ENCODE data around the gene PLA2G4F.

PLA2G4F gene

GRCh38 chr15:42159381-42160015 lies 3.1 kb upstream of the PLA2G4F start:
- TF ChIP-seq ZIC2 (tag by site-specific recombination; IDR thresholded peaks at IDR 0.05), result peak; percentile 85
- TF ChIP-seq ZNF510 (tag by site-specific recombination; IDR thresholded peaks at IDR 0.05; ENCODE audit: insufficient replicate concordance), result no peak
- peaks cover 0 to 59% of the 10 kb centered on the region in 2 experiments; a peak in 2 of 3 replicates for H3K36me3 ChIP-seq (ENCODE audit: control insufficient read depth in 2 of 2, insufficient read depth in 1 of 2, low read length in 2 of 2)
- ChIA-PET CTCF (no interaction called here), POLR2A (no interaction called here)
- no peak overlapping the region for H3K4me3 ChIP-seq (ENCODE audit: low read depth, low read length)
- H3K27ac ChIP-seq (ENCODE audit: extremely low read depth, low read depth, low read length), result no peak overlapping the region
- H3K9me3 ChIP-seq (ENCODE audit: control insufficient read depth, insufficient read depth, low read depth, low read length), result no peaks in the 10 kb centered on the region
- H3K4me1 ChIP-seq (ENCODE audit: control insufficient read depth, insufficient read depth, low read length), result no peaks in the 10 kb centered on the region

GRCh38 chr15:42158941-42159340 lies 2.5 kb upstream of the PLA2G4F start:
- CTCF ChIA-PET, result no interaction called here

GRCh38 chr15:42157981-42158765 lies 1.7 kb upstream of the PLA2G4F start:
- POLR2A ChIA-PET, result no interaction called here
- Histone ChIP-seq H3K36me3 (ENCODE audit: control insufficient read depth in 2 of 2, insufficient read depth in 1 of 2, low read length in 2 of 2) (peaks cover 0 to 46% of the 10 kb centered on the region in 2 experiments; a peak in 1 of 3 replicates), H3K4me1 (ENCODE audit: control insufficient read depth, insufficient read depth, low read length) (no peaks in the 10 kb centered on the region), H3K27ac (ENCODE audit: extremely low read depth, low read depth, low read length) (no peak overlapping the region), H3K9me3 (ENCODE audit: control insufficient read depth, insufficient read depth, low read depth, low read length) (no peaks in the 10 kb centered on the region), H3K4me3 (ENCODE audit: low read depth, low read length) (no peak overlapping the region)
- no peak for TF ChIP-seq SP2 (tag by site-specific recombination; IDR thresholded peaks at IDR 0.05)
- TF ChIP-seq, protein P1, sequence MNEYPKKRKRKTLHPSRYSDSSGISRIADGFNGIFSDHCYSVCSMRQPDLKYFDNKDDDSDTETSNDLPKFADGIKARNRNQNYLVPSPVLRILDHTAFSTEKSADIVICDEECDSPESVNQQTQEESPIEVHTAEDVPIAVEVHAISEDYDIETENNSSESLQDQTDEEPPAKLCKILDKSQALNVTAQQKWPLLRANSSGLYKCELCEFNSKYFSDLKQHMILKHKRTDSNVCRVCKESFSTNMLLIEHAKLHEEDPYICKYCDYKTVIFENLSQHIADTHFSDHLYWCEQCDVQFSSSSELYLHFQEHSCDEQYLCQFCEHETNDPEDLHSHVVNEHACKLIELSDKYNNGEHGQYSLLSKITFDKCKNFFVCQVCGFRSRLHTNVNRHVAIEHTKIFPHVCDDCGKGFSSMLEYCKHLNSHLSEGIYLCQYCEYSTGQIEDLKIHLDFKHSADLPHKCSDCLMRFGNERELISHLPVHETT (tag by site-specific recombination; IDR thresholded peaks at IDR 0.05), result no peak
- TF ChIP-seq ZNF175 (tag by site-specific recombination; IDR thresholded peaks at IDR 0.05), result no peak
- TF ChIP-seq, protein P2, sequence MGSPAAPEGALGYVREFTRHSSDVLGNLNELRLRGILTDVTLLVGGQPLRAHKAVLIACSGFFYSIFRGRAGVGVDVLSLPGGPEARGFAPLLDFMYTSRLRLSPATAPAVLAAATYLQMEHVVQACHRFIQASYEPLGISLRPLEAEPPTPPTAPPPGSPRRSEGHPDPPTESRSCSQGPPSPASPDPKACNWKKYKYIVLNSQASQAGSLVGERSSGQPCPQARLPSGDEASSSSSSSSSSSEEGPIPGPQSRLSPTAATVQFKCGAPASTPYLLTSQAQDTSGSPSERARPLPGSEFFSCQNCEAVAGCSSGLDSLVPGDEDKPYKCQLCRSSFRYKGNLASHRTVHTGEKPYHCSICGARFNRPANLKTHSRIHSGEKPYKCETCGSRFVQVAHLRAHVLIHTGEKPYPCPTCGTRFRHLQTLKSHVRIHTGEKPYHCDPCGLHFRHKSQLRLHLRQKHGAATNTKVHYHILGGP (tag by site-specific recombination; IDR thresholded peaks at IDR 0.05), result no peak
- TF ChIP-seq, protein P3, sequence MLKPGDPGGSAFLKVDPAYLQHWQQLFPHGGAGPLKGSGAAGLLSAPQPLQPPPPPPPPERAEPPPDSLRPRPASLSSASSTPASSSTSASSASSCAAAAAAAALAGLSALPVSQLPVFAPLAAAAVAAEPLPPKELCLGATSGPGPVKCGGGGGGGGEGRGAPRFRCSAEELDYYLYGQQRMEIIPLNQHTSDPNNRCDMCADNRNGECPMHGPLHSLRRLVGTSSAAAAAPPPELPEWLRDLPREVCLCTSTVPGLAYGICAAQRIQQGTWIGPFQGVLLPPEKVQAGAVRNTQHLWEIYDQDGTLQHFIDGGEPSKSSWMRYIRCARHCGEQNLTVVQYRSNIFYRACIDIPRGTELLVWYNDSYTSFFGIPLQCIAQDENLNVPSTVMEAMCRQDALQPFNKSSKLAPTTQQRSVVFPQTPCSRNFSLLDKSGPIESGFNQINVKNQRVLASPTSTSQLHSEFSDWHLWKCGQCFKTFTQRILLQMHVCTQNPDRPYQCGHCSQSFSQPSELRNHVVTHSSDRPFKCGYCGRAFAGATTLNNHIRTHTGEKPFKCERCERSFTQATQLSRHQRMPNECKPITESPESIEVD (tag by site-specific recombination; IDR thresholded peaks at IDR 0.05), result no peak
- no peak for TF ChIP-seq ZNF654 (tag by site-specific recombination; IDR thresholded peaks at IDR 0.05; ENCODE audit: low read depth)
- TF ChIP-seq ZNF133 (tag by site-specific recombination; IDR thresholded peaks at IDR 0.05), result no peak
- TF ChIP-seq REPIN1 (tag by site-specific recombination; IDR thresholded peaks at IDR 0.05; ENCODE audit: low read depth), result no peak
- no peak for TF ChIP-seq ZNF558 (tag by site-specific recombination; IDR thresholded peaks at IDR 0.05)
- CTCF ChIA-PET, result no interaction called here

More at GRCh38 chr15:42158941-42159340, 2.5 kb upstream of the PLA2G4F start:
- H3K27ac ChIP-seq (ENCODE audit: extremely low read depth, low read depth, low read length), result no peak overlapping the region
- POLR2A ChIA-PET, result no interaction called here
- TF ChIP-seq, protein P3 (tag by site-specific recombination; IDR thresholded peaks at IDR 0.05), result no peak
- TF ChIP-seq ZFHX2 (tag by site-specific recombination; conservative IDR thresholded peaks at IDR 0.05) (no peak), MZF1 (tag by site-specific recombination; IDR thresholded peaks at IDR 0.05; ENCODE audit: borderline replicate concordance) (no peak), MYNN (tag by site-specific recombination; IDR thresholded peaks at IDR 0.05; ENCODE audit: borderline replicate concordance) (no peak)
- H3K36me3 ChIP-seq (ENCODE audit: control insufficient read depth in 2 of 2, insufficient read depth in 1 of 2, low read length in 2 of 2), result peaks cover 0 to 54% of the 10 kb centered on the region in 2 experiments; a peak in 2 of 3 replicates
- no peaks in the 10 kb centered on the region for H3K4me1 ChIP-seq (ENCODE audit: control insufficient read depth, insufficient read depth, low read length)
- H3K9me3 ChIP-seq (ENCODE audit: control insufficient read depth, insufficient read depth, low read depth, low read length), result no peaks in the 10 kb centered on the region
- no peak overlapping the region for H3K4me3 ChIP-seq (ENCODE audit: low read depth, low read length)

Measured in HEK293 (cell line).